Loucy (cell line): ENCODE data around the gene GBF1.

ENCODE experiments used
- CTCF ChIP-seq: fragments of 200-600 bp; sonication (generic); conservative IDR thresholded peaks from 2 replicates; pipeline ENCODE4 v1.5.1; 2014; ENCODE audit warnings: mild to moderate bottlenecking, antibody characterized with exemption, low read length
- EZH2phosphoT487 ChIP-seq: fragments of 200-600 bp; IDR thresholded peaks from 2 replicates; pipeline ENCODE4 v1.6.1; 2018; ENCODE audit warnings: antibody characterized with exemption, mild to moderate bottlenecking, moderate library complexity, borderline replicate concordance

DNA sequence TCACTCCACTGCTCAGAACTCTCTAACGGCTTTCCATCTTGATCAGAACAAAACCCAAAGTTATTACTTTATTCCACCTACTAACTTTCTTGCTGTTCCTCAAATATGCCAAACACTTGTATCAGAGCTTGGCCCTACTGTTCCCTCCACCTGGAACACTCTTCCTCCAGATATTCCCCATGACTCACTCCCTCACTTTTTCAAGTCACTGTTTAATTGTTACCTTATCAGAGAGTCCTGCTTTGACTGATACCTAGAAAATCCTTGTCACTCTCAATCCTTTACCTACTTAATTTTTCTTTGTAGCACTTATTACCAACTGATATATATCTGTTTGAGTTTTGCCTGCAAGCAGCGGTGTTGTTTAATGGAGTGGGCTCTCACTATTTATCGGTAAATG, 144.6 kb downstream of the GBF1 start:
- TF ChIP-seq CTCF (no peak), EZH2phosphoT487 (no peak)
